Gastrocnemius medialis (tissue), 4 donors: ENCODE data around the gene ERCC5.

Experiments
- POLR2A ChIP-seq, 2 donors: fragments of 450-650 bp; IDR thresholded peaks; one replicate each; pipeline ENCODE4 v1.6.1; 2017; ENCODE audit warnings: antibody characterized with exemption in 2 of 2, mild to moderate bottlenecking in 2 of 2, moderate library complexity in 2 of 2
- TF ChIP-seq, protein P1 (sequence below), 5 experiments: fragments of 450-650 bp in 3 of 5; fragments of 200-600 bp in 2 of 5; sonication (generic) in 2 of 5; IDR thresholded peaks in 4 of 5; conservative IDR thresholded peaks in 1 of 5; 1 replicate in 4 of 5; 2 replicates in 1 of 5; pipeline ENCODE4 v1.5.1; 2016 to 2019; ENCODE audit warnings: antibody characterized with exemption in 5 of 5, mild to moderate bottlenecking in 3 of 5, moderate library complexity in 3 of 5

DNA sequence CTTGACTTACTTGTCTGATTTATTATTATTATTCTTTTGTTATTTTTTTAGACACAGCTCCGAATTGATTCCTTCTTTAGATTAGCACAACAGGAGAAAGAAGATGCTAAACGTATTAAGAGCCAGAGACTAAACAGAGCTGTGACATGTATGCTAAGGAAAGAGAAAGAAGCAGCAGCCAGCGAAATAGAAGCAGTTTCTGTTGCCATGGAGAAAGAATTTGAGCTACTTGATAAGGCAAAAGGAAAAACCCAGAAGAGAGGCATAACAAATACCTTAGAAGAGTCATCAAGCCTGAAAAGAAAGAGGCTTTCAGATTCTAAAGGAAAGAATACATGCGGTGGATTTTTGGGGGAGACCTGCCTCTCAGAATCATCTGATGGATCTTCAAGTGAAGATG, 29.4 kb downstream of the ERCC5 start:
- no peak for TF ChIP-seq POLR2A (IDR thresholded peaks at IDR 0.05)
- TF ChIP-seq, protein P1, sequence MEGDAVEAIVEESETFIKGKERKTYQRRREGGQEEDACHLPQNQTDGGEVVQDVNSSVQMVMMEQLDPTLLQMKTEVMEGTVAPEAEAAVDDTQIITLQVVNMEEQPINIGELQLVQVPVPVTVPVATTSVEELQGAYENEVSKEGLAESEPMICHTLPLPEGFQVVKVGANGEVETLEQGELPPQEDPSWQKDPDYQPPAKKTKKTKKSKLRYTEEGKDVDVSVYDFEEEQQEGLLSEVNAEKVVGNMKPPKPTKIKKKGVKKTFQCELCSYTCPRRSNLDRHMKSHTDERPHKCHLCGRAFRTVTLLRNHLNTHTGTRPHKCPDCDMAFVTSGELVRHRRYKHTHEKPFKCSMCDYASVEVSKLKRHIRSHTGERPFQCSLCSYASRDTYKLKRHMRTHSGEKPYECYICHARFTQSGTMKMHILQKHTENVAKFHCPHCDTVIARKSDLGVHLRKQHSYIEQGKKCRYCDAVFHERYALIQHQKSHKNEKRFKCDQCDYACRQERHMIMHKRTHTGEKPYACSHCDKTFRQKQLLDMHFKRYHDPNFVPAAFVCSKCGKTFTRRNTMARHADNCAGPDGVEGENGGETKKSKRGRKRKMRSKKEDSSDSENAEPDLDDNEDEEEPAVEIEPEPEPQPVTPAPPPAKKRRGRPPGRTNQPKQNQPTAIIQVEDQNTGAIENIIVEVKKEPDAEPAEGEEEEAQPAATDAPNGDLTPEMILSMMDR (IDR thresholded peaks at IDR 0.05 in 4 of 5, conservative IDR thresholded peaks at IDR 0.05 in 1 of 5): no peak
